Measurements from ENCODE around the gene TUBB6. TPM values are rescaled to one million over a fixed set of nuclear protein-coding genes. Genes with fewer than 3 reads are reported as not detected.

The TUBB6 gene
- total RNA-seq, 4 donors from 2014 or later: 61.0 to 164 (median 108) TPM

- WGBS, 2 donors (ENCODE audit: low coverage in 1 of 2): 47% methylated on average over 1 of the region's 1 CpG; no CpG with 5 or more reads in 1 of the 2 donors
- DNase-seq: no peak
- H3K27me3 ChIP-seq: peaks cover 22% of the 10 kb centered on the region
- no peaks in the 10 kb centered on the region for H3K9me3 ChIP-seq
- intact Hi-C loops (cut with DNase I; ENCODE audit: low total_unique reads) (no loop called here), in situ Hi-C loops (cut with MboI; ENCODE audit: low pct_ligation_motif_present in 1 of 4, low pct_unique_long_range_greater_than_20kb in 1 of 4, low sequenced_read_pairs in 3 of 4) (no loop called here)
- TF ChIP-seq POLR2AphosphoS5 (IDR thresholded peaks at IDR 0.05): no peak
- H3K36me3 ChIP-seq: no peaks in the 10 kb centered on the region
- no peak overlapping the region for H3K4me3 ChIP-seq
- H3K27ac ChIP-seq: peak overlapping the region; percentile 19 to 97 (median 94)
- H3K4me1 ChIP-seq: peaks cover 4 to 24% (median 6%) of the 10 kb centered on the region in 4 donors
Observed at GRCh38 chr18:12281861-12282260, 26.2 kb upstream of the TUBB6 start.

GRCh38 chr18:12282442-12283039 is 25.5 kb upstream of the TUBB6 start:
- no peaks in the 10 kb centered on the region for H3K36me3 ChIP-seq
- H3K4me1 ChIP-seq: peaks cover 4 to 23% (median 11%) of the 10 kb centered on the region in 4 donors
- no peaks in the 10 kb centered on the region for H3K9me3 ChIP-seq
- in situ Hi-C loops (cut with MboI; ENCODE audit: low pct_ligation_motif_present in 1 of 4, low pct_unique_long_range_greater_than_20kb in 1 of 4, low sequenced_read_pairs in 3 of 4) (no loop called here), intact Hi-C loops (cut with DNase I; ENCODE audit: low total_unique reads) (no loop called here)
- DNase-seq: no peak
- WGBS, 2 donors (ENCODE audit: low coverage in 1 of 2): 73% methylated on average over 9 of the region's 9 CpGs; no CpG with 5 or more reads in 1 of the 2 donors
- H3K27ac ChIP-seq: peak overlapping the region; percentile 19 to 97 (median 94)
- peaks cover 29% of the 10 kb centered on the region for H3K27me3 ChIP-seq
- no peak for TF ChIP-seq EP300 (IDR thresholded peaks at IDR 0.05; ENCODE audit: low read depth)
- no peak for TF ChIP-seq POLR2A (IDR thresholded peaks at IDR 0.05)
- TF ChIP-seq POLR2AphosphoS5 (IDR thresholded peaks at IDR 0.05): no peak
- TF ChIP-seq CTCF (IDR thresholded peaks at IDR 0.05): no peak
- no peak overlapping the region for H3K4me3 ChIP-seq

- Histone ChIP-seq H3K27ac (peak overlapping the region in 2 of 4 donors; percentile 19 to 97), H3K4me1 (peaks cover 3 to 23% (median 13%) of the 10 kb centered on the region in 4 donors), H3K9me3 (no peaks in the 10 kb centered on the region), H3K4me3 (no peak overlapping the region), H3K27me3 (peaks cover 35% of the 10 kb centered on the region), H3K36me3 (no peaks in the 10 kb centered on the region)
- intact Hi-C loops (cut with DNase I; ENCODE audit: low total_unique reads) (no loop called here), in situ Hi-C loops (cut with MboI; ENCODE audit: low pct_ligation_motif_present in 1 of 4, low pct_unique_long_range_greater_than_20kb in 1 of 4, low sequenced_read_pairs in 3 of 4) (no loop called here)
- TF ChIP-seq EP300 (IDR thresholded peaks at IDR 0.05; ENCODE audit: low read depth) (no peak), POLR2A (IDR thresholded peaks at IDR 0.05) (no peak), POLR2AphosphoS5 (IDR thresholded peaks at IDR 0.05) (no peak), CTCF (IDR thresholded peaks at IDR 0.05) (no peak)
- WGBS, 2 donors (ENCODE audit: low coverage in 1 of 2): 58 to 74% methylated on average over 3 to 6 of the region's 6 CpGs
- no peak for DNase-seq
Observed at GRCh38 chr18:12283256-12283655, 24.8 kb upstream of the TUBB6 start.

- WGBS, 2 donors (ENCODE audit: low coverage in 1 of 2): 44 to 50% methylated on average over 1 of the region's 1 CpG
- intact Hi-C loops (cut with DNase I; ENCODE audit: low total_unique reads) (no loop called here), in situ Hi-C loops (cut with MboI; ENCODE audit: low pct_ligation_motif_present in 1 of 4, low pct_unique_long_range_greater_than_20kb in 1 of 4, low sequenced_read_pairs in 3 of 4) (no loop called here)
- peaks cover 5 to 25% (median 15%) of the 10 kb centered on the region in 4 donors for H3K4me1 ChIP-seq
- H3K9me3 ChIP-seq: no peaks in the 10 kb centered on the region
- no peak for TF ChIP-seq CTCF (IDR thresholded peaks at IDR 0.05)
- no peak for TF ChIP-seq POLR2AphosphoS5 (IDR thresholded peaks at IDR 0.05)
- no peak for TF ChIP-seq POLR2A (IDR thresholded peaks at IDR 0.05)
- TF ChIP-seq EP300 (IDR thresholded peaks at IDR 0.05; ENCODE audit: low read depth): no peak
- no peak for DNase-seq
- no peak overlapping the region for H3K27ac ChIP-seq
- H3K36me3 ChIP-seq: no peaks in the 10 kb centered on the region
- no peak overlapping the region for H3K4me3 ChIP-seq
- H3K27me3 ChIP-seq: peaks cover 40% of the 10 kb centered on the region
Observed at GRCh38 chr18:12283666-12284065, 24.4 kb upstream of the TUBB6 start.

All from transverse colon (tissue), 4 donors.